Prostate gland (tissue), 2 donors: ENCODE data around the gene CNTNAP2.

ENCODE experiments used
- POLR2AphosphoS5 ChIP-seq: sonication (generic); formaldehyde crosslinking; IDR thresholded peaks from one replicate; pipeline ENCODE4 v1.6.1; 2017; ENCODE audit warnings: antibody characterized with exemption
- TF ChIP-seq, protein P1 (sequence below), 4 experiments: fragments of 200-600 bp in 2 of 4; fragments of 450-650 bp in 2 of 4; sonication (generic) in 2 of 4; IDR thresholded peaks; 1 replicate in 3 of 4; 2 replicates in 1 of 4; pipeline ENCODE4 v1.5.1; 2016 to 2019; ENCODE audit warnings: antibody characterized with exemption in 4 of 4, mild to moderate bottlenecking in 2 of 4, moderate library complexity in 2 of 4

DNA sequence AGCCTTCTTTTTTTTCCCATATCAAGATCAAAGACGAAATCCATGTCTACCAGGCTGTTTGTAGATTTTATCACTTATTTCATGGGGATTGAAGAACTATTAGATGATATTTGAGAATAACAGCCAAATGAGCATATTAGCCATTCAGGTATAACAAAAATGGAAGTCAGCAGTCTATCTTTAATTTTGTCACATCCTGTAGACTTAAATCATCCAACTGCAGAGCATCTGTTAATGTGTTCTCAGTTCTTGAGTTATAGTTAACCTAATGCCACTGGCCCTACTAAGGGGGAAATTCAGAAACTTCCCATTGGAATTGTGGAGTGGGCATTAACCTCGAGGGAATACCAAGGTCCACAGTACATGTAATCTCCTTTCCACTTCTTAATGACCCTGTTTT is 380.1 kb downstream of the CNTNAP2 start:
- TF ChIP-seq POLR2AphosphoS5, result no peak
- TF ChIP-seq, protein P1, sequence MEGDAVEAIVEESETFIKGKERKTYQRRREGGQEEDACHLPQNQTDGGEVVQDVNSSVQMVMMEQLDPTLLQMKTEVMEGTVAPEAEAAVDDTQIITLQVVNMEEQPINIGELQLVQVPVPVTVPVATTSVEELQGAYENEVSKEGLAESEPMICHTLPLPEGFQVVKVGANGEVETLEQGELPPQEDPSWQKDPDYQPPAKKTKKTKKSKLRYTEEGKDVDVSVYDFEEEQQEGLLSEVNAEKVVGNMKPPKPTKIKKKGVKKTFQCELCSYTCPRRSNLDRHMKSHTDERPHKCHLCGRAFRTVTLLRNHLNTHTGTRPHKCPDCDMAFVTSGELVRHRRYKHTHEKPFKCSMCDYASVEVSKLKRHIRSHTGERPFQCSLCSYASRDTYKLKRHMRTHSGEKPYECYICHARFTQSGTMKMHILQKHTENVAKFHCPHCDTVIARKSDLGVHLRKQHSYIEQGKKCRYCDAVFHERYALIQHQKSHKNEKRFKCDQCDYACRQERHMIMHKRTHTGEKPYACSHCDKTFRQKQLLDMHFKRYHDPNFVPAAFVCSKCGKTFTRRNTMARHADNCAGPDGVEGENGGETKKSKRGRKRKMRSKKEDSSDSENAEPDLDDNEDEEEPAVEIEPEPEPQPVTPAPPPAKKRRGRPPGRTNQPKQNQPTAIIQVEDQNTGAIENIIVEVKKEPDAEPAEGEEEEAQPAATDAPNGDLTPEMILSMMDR (IDR thresholded peaks at IDR 0.05), result no peak
